MM.1S (cell line): ENCODE measurements around the gene ARHGEF12.

ENCODE experiments used
- DNase-seq: peaks from one replicate; pipeline ENCODE4 v3.0.0-alpha.2; 2015
- H2AFZ ChIP-seq: fragments of 300-600 bp; sonication (generic); 2 replicates; pipeline ENCODE4 v1.6.0; 2016; ENCODE audit warnings: antibody characterized with exemption, low read length
- H3F3A ChIP-seq: fragments of 300-600 bp; sonication (generic); 2 replicates; pipeline ENCODE4 v1.6.1; 2016; ENCODE audit warnings: mild to moderate bottlenecking, antibody characterized with exemption, low read length, moderate library complexity, mixed read lengths; ENCODE audit not compliant: insufficient read depth
- H3K27ac ChIP-seq: fragments of 300-600 bp; sonication (generic); 2 replicates; pipeline ENCODE4 v1.5.1; 2016; ENCODE audit warnings: mild to moderate bottlenecking, low read length
- H3K27me3 ChIP-seq: fragments of 300-600 bp; sonication (generic); replicated peaks from 2 replicates; pipeline ENCODE4 v1.6.0; 2016; ENCODE audit warnings: low read length; ENCODE audit not compliant: insufficient read depth
- H3K36me3 ChIP-seq: fragments of 300-600 bp; sonication (generic); replicated peaks from 2 replicates; pipeline ENCODE4 v1.6.1; 2016; ENCODE audit warnings: mild to moderate bottlenecking, low read length, mixed read lengths; ENCODE audit not compliant: insufficient read depth
- H3K4me1 ChIP-seq: fragments of 300-600 bp; sonication (generic); 2 replicates; pipeline ENCODE4 v1.6.1; 2016; ENCODE audit warnings: low read length, mixed read lengths
- H3K4me2 ChIP-seq: fragments of 300-600 bp; sonication (generic); 2 replicates; pipeline ENCODE4 v1.6.0; 2016; ENCODE audit warnings: low read depth, low read length
- H3K4me3 ChIP-seq: fragments of 300-600 bp; sonication (generic); 2 replicates; pipeline ENCODE4 v1.5.1; 2016; ENCODE audit warnings: low read length, mixed read lengths
- H3K79me2 ChIP-seq: fragments of 300-600 bp; sonication (generic); 2 replicates; pipeline ENCODE4 v1.6.1; 2016; ENCODE audit warnings: mixed run types, low read length, mixed read lengths
- H3K9ac ChIP-seq: fragments of 300-600 bp; sonication (generic); 2 replicates; pipeline ENCODE4 v1.6.1; 2016; ENCODE audit warnings: low read length, mixed read lengths
- H3K9me2 ChIP-seq: fragments of 300-600 bp; sonication (generic); replicated peaks from 2 replicates; pipeline ENCODE4 v1.6.1; 2016; ENCODE audit warnings: mild to moderate bottlenecking, low read length, mixed read lengths; ENCODE audit not compliant: insufficient read depth
- H3K9me3 ChIP-seq: fragments of 300-600 bp; sonication (generic); replicated peaks from 2 replicates; pipeline ENCODE4 v1.6.1; 2016; ENCODE audit warnings: mild to moderate bottlenecking, low read length, mixed read lengths; ENCODE audit not compliant: insufficient read depth
- H4K20me1 ChIP-seq: fragments of 300-600 bp; sonication (generic); 2 replicates; pipeline ENCODE4 v1.6.1; 2016; ENCODE audit warnings: mild to moderate bottlenecking, low read length, moderate library complexity, mixed read lengths; ENCODE audit not compliant: insufficient read depth
- CTCF ChIP-seq: fragments of 300-600 bp; sonication (generic); IDR thresholded peaks from 2 replicates; pipeline ENCODE4 v1.5.1; 2016; ENCODE audit warnings: antibody characterized with exemption, low read length, mixed read lengths
- EZH2 ChIP-seq: fragments of 300-600 bp; sonication (generic); optimal IDR thresholded peaks from 2 replicates; pipeline ENCODE3; 2017; ENCODE audit warnings: low read depth, mild to moderate bottlenecking, antibody characterized with exemption, low read length, mixed read lengths
- EZH2phosphoT487 ChIP-seq: fragments of 300-600 bp; sonication (generic); IDR thresholded peaks from 2 replicates; pipeline ENCODE4 v1.6.1; 2018; ENCODE audit warnings: antibody characterized with exemption, low read length

The ARHGEF12 gene

DNA sequence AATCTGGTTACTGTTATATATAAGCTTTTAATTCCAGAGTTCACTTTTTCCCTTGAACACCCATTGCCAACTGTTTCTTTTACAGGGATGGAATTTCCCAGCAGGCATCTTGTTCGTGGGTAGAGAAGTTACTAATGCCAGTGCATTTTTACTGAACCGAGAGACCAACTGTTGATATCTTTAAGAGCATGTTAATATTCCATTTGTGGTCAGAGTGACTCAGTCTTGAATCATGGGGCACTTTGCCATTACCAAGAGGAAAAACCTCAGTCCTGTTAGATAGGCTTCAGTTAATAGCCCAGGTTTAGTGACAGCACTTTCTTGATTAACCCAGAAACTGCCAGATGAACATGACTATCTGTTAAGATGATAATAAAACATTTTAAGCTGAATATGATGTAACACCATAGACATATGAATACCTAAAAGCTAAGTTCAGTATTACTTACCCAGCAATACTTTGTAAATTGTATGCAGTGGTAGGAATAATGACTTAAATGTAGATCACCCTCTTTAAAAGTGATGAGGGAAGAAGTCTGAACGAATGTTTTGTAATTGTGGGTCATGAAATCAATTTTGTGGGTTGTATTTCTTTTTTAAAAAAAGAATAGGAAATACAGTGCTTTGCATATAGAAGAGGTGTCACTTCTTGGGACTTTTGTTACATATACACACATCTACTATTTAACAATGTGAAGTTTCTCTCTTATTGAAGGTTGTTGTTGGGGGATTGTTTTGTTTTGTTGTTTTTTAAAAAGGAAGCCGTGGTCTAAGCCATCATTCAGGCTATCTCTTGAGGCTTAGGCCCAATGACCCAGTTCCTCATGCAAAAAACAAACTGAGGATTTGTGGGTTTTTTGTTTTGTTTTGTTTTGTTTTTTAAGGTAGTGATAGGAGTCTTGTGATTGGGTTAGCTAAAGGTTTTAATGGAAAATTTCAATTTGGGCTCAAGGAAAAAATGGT is 96.1 kb downstream of the ARHGEF12 start:
- no peak for DNase-seq
- no peak overlapping the region for H3K9ac ChIP-seq
- H3F3A ChIP-seq = no peaks in the 10 kb centered on the region
- TF ChIP-seq EZH2 = no peak
- TF ChIP-seq CTCF = no peak
- TF ChIP-seq EZH2phosphoT487 = no peak
- no peak overlapping the region for H3K27ac ChIP-seq
- no peak overlapping the region for H3K4me2 ChIP-seq
- H3K4me3 ChIP-seq = no peak overlapping the region
- peaks cover 3% of the 10 kb centered on the region; the same call in 1 of the 2 replicates for H3K36me3 ChIP-seq
- no peaks in the 10 kb centered on the region for H3K4me1 ChIP-seq
- H3K9me2 ChIP-seq = no peaks in the 10 kb centered on the region
- H3K79me2 ChIP-seq = no peaks in the 10 kb centered on the region; the same call in 1 of the 2 replicates
- H2AFZ ChIP-seq = no peak overlapping the region
- H3K27me3 ChIP-seq = no peaks in the 10 kb centered on the region
- no peaks in the 10 kb centered on the region for H3K9me3 ChIP-seq
- H4K20me1 ChIP-seq = no peaks in the 10 kb centered on the region

DNA sequence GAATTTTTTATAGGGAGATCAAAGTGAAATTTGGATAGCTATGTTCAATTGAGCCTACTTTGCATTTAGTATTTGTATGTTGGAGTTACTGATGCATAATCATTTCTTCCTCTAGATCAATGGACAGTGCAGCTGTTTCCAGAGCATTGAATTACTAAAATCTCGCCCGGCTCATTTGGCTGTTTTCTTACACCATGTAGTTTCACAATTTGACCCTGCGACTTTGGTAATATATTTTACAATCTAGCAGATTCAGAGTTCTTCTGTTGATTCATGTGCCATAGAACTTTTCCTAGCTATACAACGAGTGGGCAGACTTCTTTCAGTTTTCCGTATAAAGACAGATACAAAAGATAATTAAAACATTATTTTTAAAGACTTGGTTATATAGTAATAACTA is 105.4 kb downstream of the ARHGEF12 start:
- H3K36me3 ChIP-seq = peaks cover 3% of the 10 kb centered on the region; the same call in 1 of the 2 replicates
- 0 out of 2 replicates have a peak, but pooled peaks cover 4% of the 10 kb centered on the region for H3F3A ChIP-seq
- H3K79me2 ChIP-seq = no peaks in the 10 kb centered on the region
- H3K4me1 ChIP-seq = no peaks in the 10 kb centered on the region
- no peak overlapping the region for H3K4me2 ChIP-seq
- TF ChIP-seq EZH2 = no peak
- no peak for TF ChIP-seq CTCF
- no peak for TF ChIP-seq EZH2phosphoT487
- H3K9ac ChIP-seq = no peak overlapping the region
- no peak for DNase-seq
- no peaks in the 10 kb centered on the region for H3K9me2 ChIP-seq
- no peak overlapping the region for H3K4me3 ChIP-seq
- H3K27me3 ChIP-seq = no peaks in the 10 kb centered on the region
- H4K20me1 ChIP-seq = no peaks in the 10 kb centered on the region
- no peak overlapping the region for H2AFZ ChIP-seq
- H3K27ac ChIP-seq = no peak overlapping the region
- no peaks in the 10 kb centered on the region for H3K9me3 ChIP-seq

GRCh38 chr11:120442031-120442430 is 105.8 kb downstream of the ARHGEF12 start:
- Histone ChIP-seq H2AFZ (no peak overlapping the region), H3K9me2 (no peaks in the 10 kb centered on the region), H3F3A (0 out of 2 replicates have a peak, but pooled peaks cover 4% of the 10 kb centered on the region), H3K4me3 (no peak overlapping the region), H4K20me1 (no peaks in the 10 kb centered on the region), H3K79me2 (no peaks in the 10 kb centered on the region), H3K9me3 (no peaks in the 10 kb centered on the region), H3K36me3 (peaks cover 3% of the 10 kb centered on the region; the same call in 1 of the 2 replicates), H3K9ac (no peak overlapping the region), H3K4me1 (no peaks in the 10 kb centered on the region), H3K27me3 (no peaks in the 10 kb centered on the region), H3K27ac (no peak overlapping the region), H3K4me2 (no peak overlapping the region)
- no peak for DNase-seq
- TF ChIP-seq EZH2 (no peak), CTCF (no peak), EZH2phosphoT487 (no peak)
